Measurements from ENCODE around the gene CCM2L. TPM values are rescaled to one million over a fixed set of nuclear protein-coding genes. Genes with fewer than 3 reads are reported as not detected.
A peak's percentile ranks its signal among the peaks of the same experiment; 100 is the strongest.
"Not testable (repeated sequence)": the region's sequence is repeated elsewhere in the genome, so short reads cannot be mapped to it uniquely, and the experiment has no call there.

The CCM2L gene
- total RNA-seq, 2 donors from 2014 or later: 4.6 to 5.7 TPM

DNA sequence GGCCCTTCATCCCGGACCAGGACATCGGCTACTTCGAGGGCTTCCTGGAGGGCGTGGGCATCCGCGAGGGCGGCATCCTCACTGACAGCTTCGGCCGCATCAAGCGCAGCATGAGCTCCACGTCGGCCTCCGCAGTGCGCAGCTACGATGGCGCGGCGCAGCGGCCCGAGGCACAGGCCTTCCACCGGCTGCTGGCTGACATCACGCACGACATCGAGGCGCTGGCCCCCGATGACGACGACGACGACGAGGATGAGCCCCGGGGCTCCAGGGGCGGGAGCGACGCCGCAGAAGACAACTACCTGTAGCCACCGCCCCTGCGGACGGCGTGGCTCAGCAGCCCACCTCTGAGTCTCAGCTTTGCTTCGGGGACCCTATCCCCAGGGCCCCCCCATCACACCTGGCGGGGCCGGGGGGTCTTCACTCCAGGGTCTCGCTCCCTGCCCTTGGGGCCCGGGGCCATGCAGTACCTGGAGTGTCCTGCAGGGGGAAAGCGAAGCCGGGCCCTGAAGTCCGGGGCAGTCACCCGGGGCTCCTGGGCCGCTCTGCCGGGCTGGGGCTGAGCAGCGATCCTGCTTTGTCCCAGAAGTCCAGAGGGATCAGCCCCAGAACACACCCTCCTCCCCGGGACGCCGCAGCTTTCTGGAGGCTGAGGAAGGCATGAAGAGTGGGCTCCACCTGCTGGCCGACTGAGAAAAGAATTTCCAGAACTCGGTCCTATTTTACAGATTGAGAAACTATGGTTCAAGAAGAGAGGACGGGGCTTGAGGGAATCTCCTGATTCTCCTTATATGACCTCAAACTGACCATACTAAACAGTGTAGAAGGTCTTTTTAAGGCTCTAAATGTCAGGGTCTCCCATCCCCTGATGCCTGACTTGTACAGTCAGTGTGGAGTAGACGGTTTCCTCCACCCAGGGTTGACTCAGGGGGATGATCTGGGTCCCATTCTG lies 21.0 kb downstream of the CCM2L start:
- WGBS: 24% methylated on average over 35 of the region's 59 CpGs
- peak; percentile 71 for DNase-seq (ENCODE audit: low spot score)
- H3K36me3 ChIP-seq: no peaks in the 10 kb centered on the region

DNA sequence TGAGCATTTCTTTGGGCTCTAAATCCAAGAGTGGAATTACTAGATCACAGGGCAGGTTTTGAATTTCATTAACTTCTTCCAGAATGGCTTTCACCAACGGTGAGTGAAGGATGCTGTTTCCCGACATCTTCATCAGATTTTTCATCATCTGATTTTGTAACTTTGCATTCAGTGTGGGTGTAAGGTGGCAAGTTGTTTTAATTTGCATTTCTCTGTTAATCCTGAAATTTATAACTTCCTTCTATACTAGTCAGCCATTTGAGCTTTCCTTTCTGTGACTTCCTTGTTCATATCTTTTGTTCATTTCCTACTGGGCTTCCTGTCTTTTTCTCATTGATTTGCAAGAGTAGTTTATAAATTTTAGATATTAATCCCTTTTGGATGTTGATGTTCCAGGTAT lies 23.1 kb downstream of the CCM2L start:
- H3K36me3 ChIP-seq: no peaks in the 10 kb centered on the region
- TF ChIP-seq, protein P1, sequence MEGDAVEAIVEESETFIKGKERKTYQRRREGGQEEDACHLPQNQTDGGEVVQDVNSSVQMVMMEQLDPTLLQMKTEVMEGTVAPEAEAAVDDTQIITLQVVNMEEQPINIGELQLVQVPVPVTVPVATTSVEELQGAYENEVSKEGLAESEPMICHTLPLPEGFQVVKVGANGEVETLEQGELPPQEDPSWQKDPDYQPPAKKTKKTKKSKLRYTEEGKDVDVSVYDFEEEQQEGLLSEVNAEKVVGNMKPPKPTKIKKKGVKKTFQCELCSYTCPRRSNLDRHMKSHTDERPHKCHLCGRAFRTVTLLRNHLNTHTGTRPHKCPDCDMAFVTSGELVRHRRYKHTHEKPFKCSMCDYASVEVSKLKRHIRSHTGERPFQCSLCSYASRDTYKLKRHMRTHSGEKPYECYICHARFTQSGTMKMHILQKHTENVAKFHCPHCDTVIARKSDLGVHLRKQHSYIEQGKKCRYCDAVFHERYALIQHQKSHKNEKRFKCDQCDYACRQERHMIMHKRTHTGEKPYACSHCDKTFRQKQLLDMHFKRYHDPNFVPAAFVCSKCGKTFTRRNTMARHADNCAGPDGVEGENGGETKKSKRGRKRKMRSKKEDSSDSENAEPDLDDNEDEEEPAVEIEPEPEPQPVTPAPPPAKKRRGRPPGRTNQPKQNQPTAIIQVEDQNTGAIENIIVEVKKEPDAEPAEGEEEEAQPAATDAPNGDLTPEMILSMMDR (IDR thresholded peaks at IDR 0.05): no peak
- TF ChIP-seq POLR2A (IDR thresholded peaks at IDR 0.05): no peak
- no peak for TF ChIP-seq POLR2AphosphoS5 (IDR thresholded peaks at IDR 0.05)
- WGBS: 43% methylated on average over 2 of the region's 2 CpGs
- no peak overlapping the region for H3K27ac ChIP-seq
- intact Hi-C loops (cut with DNase I): no loop called here
- H3K27me3 ChIP-seq (replicated peaks; ENCODE audit: insufficient read depth): no peaks in the 10 kb centered on the region
- DNase-seq (ENCODE audit: low spot score): no peak
- no peak overlapping the region for H3K4me3 ChIP-seq
- H3K4me1 ChIP-seq (replicated peaks): peaks cover 5% of the 10 kb centered on the region
- H3K9me3 ChIP-seq: no peaks in the 10 kb centered on the region

More for the DNA sequence above, 21.0 kb downstream of the CCM2L start:
- no peak overlapping the region for H3K27ac ChIP-seq
- H3K27me3 ChIP-seq (replicated peaks; ENCODE audit: insufficient read depth): no peaks in the 10 kb centered on the region
- TF ChIP-seq POLR2A (IDR thresholded peaks at IDR 0.05): no peak
- TF ChIP-seq POLR2AphosphoS5 (IDR thresholded peaks at IDR 0.05): peak; percentile 29
- TF ChIP-seq, protein P1 (IDR thresholded peaks at IDR 0.05): peak; percentile 66 to 86 (median 76)
- no peaks in the 10 kb centered on the region for H3K9me3 ChIP-seq
- peaks cover 5% of the 10 kb centered on the region for H3K4me1 ChIP-seq (replicated peaks)
- H3K4me3 ChIP-seq: peak overlapping the region in 1 of 2 donors; percentile 18
- intact Hi-C loops (cut with DNase I): loop anchor here (2.0 kb wide), 1 partner anchor 208 kb away; no protein-coding TSS in a partner anchor

DNA sequence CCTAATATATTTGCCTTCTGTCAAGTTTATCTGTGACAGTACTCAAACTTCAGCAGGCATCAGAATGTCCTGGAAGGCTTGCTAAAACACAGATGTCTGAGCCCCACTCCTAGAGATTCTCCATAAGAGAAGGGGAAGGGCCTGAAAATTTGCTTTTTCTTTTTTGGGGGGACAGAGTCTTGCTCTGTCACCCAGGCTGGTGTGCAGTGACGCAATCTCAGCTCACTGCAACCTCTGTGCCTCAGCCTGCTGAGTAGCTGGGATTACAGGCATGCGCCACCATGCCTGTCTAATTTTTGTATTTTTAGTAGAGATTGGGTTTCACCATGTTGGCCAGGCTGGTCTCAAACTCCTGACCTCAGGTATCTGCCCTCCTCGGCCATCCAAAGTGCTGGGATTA lies 23.5 kb downstream of the CCM2L start:
- intact Hi-C loops (cut with DNase I); H3K4me3 ChIP-seq; H3K27ac ChIP-seq; H3K36me3 ChIP-seq; DNase-seq (ENCODE audit: low spot score); H3K27me3 ChIP-seq (replicated peaks; ENCODE audit: insufficient read depth); H3K9me3 ChIP-seq; H3K4me1 ChIP-seq (replicated peaks): not testable (repeated sequence)
- WGBS: 73% methylated on average over 3 of the region's 3 CpGs

DNA sequence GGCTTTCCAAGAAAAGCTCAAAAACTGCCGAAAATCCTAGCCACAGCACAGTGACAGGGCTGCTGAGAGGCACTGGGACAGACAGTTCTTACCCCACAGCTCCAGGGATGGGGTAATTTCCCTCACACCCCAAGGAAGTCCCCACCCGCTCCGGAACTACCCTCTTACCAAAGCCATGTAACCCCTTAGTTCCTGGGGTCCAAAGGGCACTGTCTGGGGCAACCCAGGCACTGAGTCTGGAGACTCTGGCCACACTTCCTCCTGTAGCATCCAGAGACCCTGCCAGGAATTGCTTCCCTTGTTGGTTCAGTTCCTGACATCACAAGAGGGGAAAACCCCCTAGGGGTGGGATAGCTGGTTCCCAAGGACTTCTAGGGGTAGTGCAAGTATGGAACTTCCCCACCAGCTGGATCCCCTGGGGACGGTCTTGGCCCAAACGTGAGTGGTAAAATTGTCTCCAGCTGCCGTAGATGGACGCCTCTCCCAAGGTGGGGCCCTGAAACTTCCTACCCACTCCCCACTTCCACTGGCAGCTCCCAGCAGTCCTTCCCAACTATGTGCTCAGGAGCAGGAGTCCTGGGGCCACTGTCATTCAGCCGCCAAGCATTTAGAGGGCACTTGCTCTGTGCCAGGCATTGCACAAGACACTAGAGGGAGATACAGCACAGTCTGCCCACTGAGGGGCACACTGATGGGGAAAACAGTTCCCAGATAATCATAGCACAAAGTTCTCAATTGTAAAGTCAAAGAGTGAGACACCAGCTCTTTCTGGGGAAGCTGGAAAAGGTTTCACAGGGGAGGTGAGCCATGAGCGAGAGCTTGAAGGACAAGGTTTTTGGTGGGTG lies 24.6 kb downstream of the CCM2L start:
- Histone ChIP-seq H3K27me3 (replicated peaks; ENCODE audit: insufficient read depth) (no peaks in the 10 kb centered on the region), H3K4me1 (replicated peaks) (peaks cover 5% of the 10 kb centered on the region), H3K36me3 (no peaks in the 10 kb centered on the region), H3K9me3 (no peaks in the 10 kb centered on the region), H3K4me3 (no peak overlapping the region), H3K27ac (no peak overlapping the region)
- WGBS: 62% methylated on average over 6 of the region's 9 CpGs
- intact Hi-C loops (cut with DNase I): no loop called here
- no peak for TF ChIP-seq POLR2A (IDR thresholded peaks at IDR 0.05)
- TF ChIP-seq, protein P1 (IDR thresholded peaks at IDR 0.05): no peak
- TF ChIP-seq POLR2AphosphoS5 (IDR thresholded peaks at IDR 0.05): no peak
- DNase-seq (ENCODE audit: low spot score): no peak

DNA sequence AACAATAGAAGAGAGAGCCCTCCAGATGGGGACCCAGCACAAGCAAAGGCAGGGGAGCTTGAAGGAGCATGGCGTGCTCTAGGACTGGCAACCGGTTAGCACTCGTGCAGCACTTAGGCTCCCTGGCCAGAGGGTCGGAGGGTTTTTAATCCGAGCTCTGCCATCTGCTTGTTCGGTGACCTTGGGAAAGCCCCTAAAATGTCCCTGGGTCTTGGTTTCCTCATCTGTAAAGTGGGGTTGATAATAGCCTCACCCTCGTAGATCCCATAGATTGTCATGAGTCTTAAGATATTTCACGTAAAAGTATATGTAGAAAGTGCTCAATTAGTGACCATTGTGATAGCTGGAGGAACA lies 25.2 kb downstream of the CCM2L start:
- H3K27ac ChIP-seq: no peak overlapping the region
- 94% methylated on average over 8 of the region's 8 CpGs for WGBS
- H3K36me3 ChIP-seq: no peaks in the 10 kb centered on the region
- no peak for TF ChIP-seq POLR2AphosphoS5 (IDR thresholded peaks at IDR 0.05)
- TF ChIP-seq POLR2A (IDR thresholded peaks at IDR 0.05): no peak
- TF ChIP-seq, protein P1 (IDR thresholded peaks at IDR 0.05): no peak
- peaks cover 5% of the 10 kb centered on the region for H3K4me1 ChIP-seq (replicated peaks)
- H3K27me3 ChIP-seq (replicated peaks; ENCODE audit: insufficient read depth): no peaks in the 10 kb centered on the region
- intact Hi-C loops (cut with DNase I): no loop called here
- no peak overlapping the region for H3K4me3 ChIP-seq
- H3K9me3 ChIP-seq: no peaks in the 10 kb centered on the region
- no peak for DNase-seq (ENCODE audit: low spot score)

Measured in prostate gland (tissue), 2 donors.